ENCODE data around the gene KLHL35.

Gene KLHL35

DNA sequence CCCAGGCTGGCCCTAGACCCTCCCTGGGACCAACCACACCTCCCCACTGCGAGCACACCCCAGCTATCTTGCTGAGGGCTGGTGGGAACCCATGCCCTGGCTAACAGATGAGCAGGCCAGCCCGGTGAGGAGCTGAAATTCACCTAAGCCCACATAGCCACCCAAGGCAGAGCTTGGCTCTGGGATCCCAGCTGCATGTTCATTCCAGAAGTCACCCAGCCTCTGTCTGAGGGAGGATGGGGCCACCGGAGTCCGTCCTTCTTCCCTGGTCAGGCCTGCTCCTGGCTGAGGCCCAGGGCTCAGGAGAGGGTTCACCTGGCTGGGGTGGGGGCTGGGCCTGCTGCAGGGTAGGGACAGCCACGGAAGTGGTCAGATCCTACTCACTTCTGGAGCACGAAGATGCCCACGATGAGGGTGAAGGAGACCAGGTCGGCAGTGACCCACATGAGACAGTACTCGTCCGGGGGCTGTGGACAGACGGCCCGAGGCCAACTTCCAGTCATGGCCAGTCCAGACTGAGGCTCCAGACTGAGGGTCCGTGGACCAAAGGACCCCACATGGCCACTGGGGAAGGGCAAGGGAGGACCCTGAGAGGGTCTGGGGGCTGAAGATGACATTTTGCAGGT, 6.6 kb upstream of the KLHL35 start:
- no peak overlapping the region for H2AFZ ChIP-seq
- H3K79me2 ChIP-seq, result no peaks in the 10 kb centered on the region
- H3K27me3 ChIP-seq (ENCODE audit: control insufficient read depth, insufficient read depth, low read length), result no peaks in the 10 kb centered on the region
- H3K4me3 ChIP-seq (ENCODE audit: low read depth, low read length), result no peak overlapping the region
- TF ChIP-seq CTCF (IDR thresholded peaks at IDR 0.05), result no peak
- H3K4me2 ChIP-seq (ENCODE audit: low read length), result no peak overlapping the region
- H3K36me3 ChIP-seq (ENCODE audit: control insufficient read depth, insufficient read depth, low read length), result no peaks in the 10 kb centered on the region
- no peak overlapping the region for H3K9ac ChIP-seq
- H3K9me3 ChIP-seq (ENCODE audit: control insufficient read depth, low read length), result no peaks in the 10 kb centered on the region
- no peak overlapping the region for H3K27ac ChIP-seq
- H3K4me1 ChIP-seq, result no peaks in the 10 kb centered on the region

GRCh38 chr11:75439026-75439425, 6.0 kb upstream of the KLHL35 start:
- Histone ChIP-seq H3K27me3 (ENCODE audit: control insufficient read depth, insufficient read depth, low read length) (no peaks in the 10 kb centered on the region), H2AFZ (no peak overlapping the region), H3K4me2 (ENCODE audit: low read length) (no peak overlapping the region), H3K4me3 (ENCODE audit: low read depth, low read length) (no peak overlapping the region), H3K36me3 (ENCODE audit: control insufficient read depth, insufficient read depth, low read length) (no peaks in the 10 kb centered on the region), H3K4me1 (no peaks in the 10 kb centered on the region), H3K9me3 (ENCODE audit: control insufficient read depth, low read length) (no peaks in the 10 kb centered on the region), H3K9ac (no peak overlapping the region), H3K79me2 (no peaks in the 10 kb centered on the region), H3K27ac (no peak overlapping the region)
- TF ChIP-seq CTCF (IDR thresholded peaks at IDR 0.05), result no peak

DNA sequence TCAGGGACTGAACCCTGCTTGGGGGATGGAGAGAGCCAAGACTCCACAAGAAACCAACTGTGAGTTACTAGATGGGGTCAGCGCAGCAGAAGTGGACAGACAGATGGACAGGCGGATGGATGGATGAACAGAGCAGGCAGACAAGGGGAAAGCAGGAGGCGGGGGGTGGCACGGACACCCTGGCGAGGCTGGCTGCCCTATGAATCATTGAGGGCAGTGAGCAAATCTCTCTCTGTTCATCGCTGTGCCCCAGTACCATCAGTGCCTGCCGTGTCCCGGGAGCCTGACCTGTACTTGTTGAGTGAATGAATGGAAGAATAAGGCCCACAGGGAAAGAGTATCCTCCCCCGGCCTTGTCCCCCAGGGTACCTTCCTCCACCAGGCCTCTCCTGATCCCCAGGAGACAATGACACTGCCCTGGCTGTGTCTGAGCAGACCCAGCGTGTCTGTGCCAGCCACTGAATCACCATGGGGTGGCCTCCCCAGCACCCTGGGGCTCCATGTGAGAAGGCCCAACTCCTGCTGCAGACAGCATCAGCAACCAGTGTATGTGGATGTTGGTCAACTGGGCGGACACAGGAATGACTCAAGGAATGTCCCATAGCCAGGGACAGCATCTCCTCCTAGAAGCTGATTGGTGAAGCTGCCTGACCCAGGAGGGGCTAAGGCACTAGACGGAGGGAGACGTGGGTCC, 5.1 kb upstream of the KLHL35 start:
- H3K27me3 ChIP-seq (ENCODE audit: control insufficient read depth, insufficient read depth, low read length), result no peaks in the 10 kb centered on the region
- H3K36me3 ChIP-seq (ENCODE audit: control insufficient read depth, insufficient read depth, low read length), result no peaks in the 10 kb centered on the region
- no peak overlapping the region for H3K27ac ChIP-seq
- no peaks in the 10 kb centered on the region for H3K9me3 ChIP-seq (ENCODE audit: control insufficient read depth, low read length)
- H3K9ac ChIP-seq, result no peak overlapping the region
- no peak overlapping the region for H2AFZ ChIP-seq
- H3K4me3 ChIP-seq (ENCODE audit: low read depth, low read length), result no peak overlapping the region
- no peaks in the 10 kb centered on the region for H3K4me1 ChIP-seq
- no peak overlapping the region for H3K4me2 ChIP-seq (ENCODE audit: low read length)
- H3K79me2 ChIP-seq, result no peaks in the 10 kb centered on the region
- TF ChIP-seq CTCF (IDR thresholded peaks at IDR 0.05), result no peak

DNA sequence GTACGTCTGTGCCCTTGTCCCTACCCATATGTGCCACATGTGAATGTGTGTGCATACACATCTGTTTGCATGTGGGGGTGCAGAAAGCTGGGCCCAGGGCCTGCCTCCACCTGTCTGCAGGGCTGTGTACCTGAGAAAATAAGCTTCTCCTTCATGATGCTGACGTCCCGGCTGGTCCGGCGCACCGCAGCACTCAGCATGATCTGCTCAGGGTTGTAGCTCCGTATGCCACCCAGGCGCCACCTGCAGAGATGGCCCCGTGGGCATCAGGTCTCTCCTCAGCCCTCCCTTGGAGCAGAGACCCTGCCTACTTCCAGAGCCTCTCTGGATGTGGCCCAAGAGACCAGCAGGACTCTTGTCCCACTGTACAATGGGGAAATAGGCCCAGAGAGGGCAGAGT, 3.8 kb upstream of the KLHL35 start:
- Histone ChIP-seq H3K27ac (no peak overlapping the region), H3K4me1 (no peaks in the 10 kb centered on the region), H3K9ac (no peak overlapping the region), H2AFZ (no peak overlapping the region), H3K36me3 (ENCODE audit: control insufficient read depth, insufficient read depth, low read length) (no peaks in the 10 kb centered on the region), H3K4me2 (ENCODE audit: low read length) (no peak overlapping the region), H3K9me3 (ENCODE audit: control insufficient read depth, low read length) (no peaks in the 10 kb centered on the region), H3K79me2 (no peaks in the 10 kb centered on the region), H3K27me3 (ENCODE audit: control insufficient read depth, insufficient read depth, low read length) (no peaks in the 10 kb centered on the region), H3K4me3 (ENCODE audit: low read depth, low read length) (no peak overlapping the region)
- TF ChIP-seq CTCF (IDR thresholded peaks at IDR 0.05), result no peak

GRCh38 chr11:75435571-75435925, 2.5 kb upstream of the KLHL35 start:
- H3K36me3 ChIP-seq (ENCODE audit: control insufficient read depth, insufficient read depth, low read length), result no peaks in the 10 kb centered on the region
- H3K79me2 ChIP-seq, result no peaks in the 10 kb centered on the region
- no peak for TF ChIP-seq CTCF (IDR thresholded peaks at IDR 0.05)
- H3K9me3 ChIP-seq (ENCODE audit: control insufficient read depth, low read length), result no peaks in the 10 kb centered on the region
- H3K4me1 ChIP-seq, result no peaks in the 10 kb centered on the region
- H3K27ac ChIP-seq, result no peak overlapping the region
- no peak overlapping the region for H2AFZ ChIP-seq
- no peak overlapping the region for H3K4me2 ChIP-seq (ENCODE audit: low read length)
- H3K4me3 ChIP-seq (ENCODE audit: low read depth, low read length), result no peak overlapping the region
- no peaks in the 10 kb centered on the region for H3K27me3 ChIP-seq (ENCODE audit: control insufficient read depth, insufficient read depth, low read length)
- no peak overlapping the region for H3K9ac ChIP-seq
